Fibroblast of villous mesenchyme (primary cell): ENCODE data around the gene IFFO2. TPM values are rescaled to one million over a fixed set of nuclear protein-coding genes. Genes with fewer than 3 reads are reported as not detected.

Source experiments
- DNase-seq: peaks from one replicate; pipeline ENCODE4 v3.0.0-alpha.2; 2010; ENCODE audit warnings: low read depth
- H3K4me3 ChIP-seq: 2 replicates; pipeline ENCODE4 v1.5.1; 2011; ENCODE audit warnings: low read depth, mild to moderate bottlenecking, low read length
- CTCF ChIP-seq: IDR thresholded peaks from 2 replicates; pipeline ENCODE4 v1.5.1; 2012; ENCODE audit warnings: low read depth, mild to moderate bottlenecking, low read length; ENCODE audit not compliant: insufficient read depth
- total RNA-seq: library from RNA; depleted of rRNA; stranded (reverse); fragments of >200 nt; gene quantifications from 2 replicates; pipeline ENCODE4 v1.2.3, GENCODE V29; 2012

The IFFO2 gene
- total RNA-seq, 1 donor, result 11.2 TPM

DNA sequence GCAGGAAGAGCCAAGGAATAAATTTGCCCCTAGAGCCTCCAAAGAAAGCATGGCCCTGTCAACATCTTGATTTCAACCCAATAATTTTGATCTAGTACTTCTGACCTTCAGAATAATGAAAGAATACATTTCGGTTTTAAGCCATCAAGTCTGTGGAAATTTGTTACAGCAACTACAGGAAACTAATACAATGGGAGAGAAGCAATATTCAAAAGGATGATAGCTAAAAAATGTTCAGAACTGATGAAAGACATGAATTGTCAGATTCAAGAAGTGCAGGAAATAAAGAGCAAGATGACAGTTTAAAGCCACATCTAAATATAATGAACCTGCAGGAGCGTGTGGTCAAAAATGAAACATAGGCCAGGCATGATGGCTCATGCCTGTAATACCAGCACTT, 24.8 kb upstream of the IFFO2 start:
- no peak overlapping the region for H3K4me3 ChIP-seq
- no peak for TF ChIP-seq CTCF
- no peak for DNase-seq

DNA sequence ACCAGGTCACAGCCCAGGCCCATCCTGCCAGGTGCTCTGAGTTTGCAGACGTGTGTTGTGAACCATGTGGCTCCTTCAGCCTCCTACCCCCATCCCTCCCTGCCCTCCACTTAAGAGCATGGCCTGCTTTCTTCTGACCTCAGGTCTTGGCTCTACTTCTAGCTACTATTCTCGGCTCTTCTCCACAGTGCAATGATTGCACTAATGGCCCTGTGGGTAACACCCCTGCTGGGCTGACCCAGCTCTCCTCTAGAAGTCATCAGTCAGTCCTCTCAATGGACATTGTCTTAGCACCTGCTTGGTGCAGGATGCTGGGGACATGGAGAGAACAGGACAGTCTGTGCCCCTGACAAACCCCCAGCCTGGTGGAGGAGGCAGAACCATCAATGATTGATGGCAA, 22.2 kb upstream of the IFFO2 start:
- TF ChIP-seq CTCF, result no peak
- DNase-seq, result no peak

DNA sequence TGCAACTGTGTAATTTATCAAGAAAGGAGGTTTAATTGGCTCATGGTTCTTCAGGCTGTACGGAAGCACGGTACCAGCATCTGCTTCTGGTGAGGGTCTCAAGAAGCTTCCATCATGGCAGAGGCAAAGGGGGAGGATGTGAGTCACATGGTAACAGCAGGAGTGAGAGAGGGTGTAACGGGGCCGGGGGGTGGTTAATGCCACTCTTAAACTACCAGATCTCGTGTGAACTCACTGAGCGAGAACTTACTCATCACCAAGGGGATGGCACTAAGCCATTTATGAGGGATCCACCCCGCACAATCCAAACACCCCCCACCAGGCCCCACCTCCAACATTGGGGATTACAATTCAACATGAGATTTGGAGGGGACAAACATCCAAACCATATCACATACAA, 21.0 kb upstream of the IFFO2 start:
- no peak for DNase-seq
- no peak overlapping the region for H3K4me3 ChIP-seq
- no peak for TF ChIP-seq CTCF

More for the DNA sequence above, 22.2 kb upstream of the IFFO2 start:
- H3K4me3 ChIP-seq, result no peak overlapping the region

DNA sequence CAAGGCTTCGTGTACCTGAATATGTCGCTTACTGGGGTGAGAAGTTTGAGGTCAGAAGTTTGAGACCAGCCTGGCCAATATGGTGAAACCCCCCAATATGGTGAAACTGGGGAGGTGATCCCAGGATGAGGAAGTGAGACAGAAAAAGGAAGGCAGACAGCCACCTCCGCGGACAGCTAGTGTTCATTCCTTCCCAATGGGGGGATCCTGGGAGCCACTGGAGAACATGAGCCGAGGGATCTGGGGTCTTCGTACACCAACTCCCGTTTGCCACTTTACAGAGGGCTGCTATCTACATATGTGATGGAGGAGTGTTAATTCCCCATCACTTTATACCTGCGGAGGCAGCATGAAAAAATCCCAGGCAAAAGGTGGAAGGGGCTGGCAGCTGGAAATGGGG, 19.6 kb upstream of the IFFO2 start:
- no peak overlapping the region for H3K4me3 ChIP-seq
- no peak for DNase-seq
- no peak for TF ChIP-seq CTCF

DNA sequence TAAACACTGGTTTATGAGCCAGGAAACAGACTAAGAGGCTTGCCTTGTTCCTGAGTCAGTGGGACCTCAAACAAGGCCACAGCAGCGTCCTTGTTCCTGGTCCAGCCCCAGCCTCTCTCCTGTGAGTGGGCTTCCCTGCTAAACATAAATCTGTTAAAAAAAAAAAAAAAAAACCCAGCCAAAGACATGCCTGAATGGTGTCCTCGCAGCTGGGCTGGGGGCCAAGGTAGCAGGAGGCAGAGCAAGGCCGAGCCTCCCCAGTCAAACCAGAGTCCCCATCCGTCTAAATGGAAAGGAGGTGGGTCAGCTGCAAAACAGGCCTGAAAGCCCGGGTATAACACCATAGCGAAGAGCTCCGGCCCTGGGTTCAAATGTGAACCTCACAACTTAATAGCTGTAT, 18.1 kb upstream of the IFFO2 start:
- H3K4me3 ChIP-seq, result no peak overlapping the region
- no peak for DNase-seq
- no peak for TF ChIP-seq CTCF

DNA sequence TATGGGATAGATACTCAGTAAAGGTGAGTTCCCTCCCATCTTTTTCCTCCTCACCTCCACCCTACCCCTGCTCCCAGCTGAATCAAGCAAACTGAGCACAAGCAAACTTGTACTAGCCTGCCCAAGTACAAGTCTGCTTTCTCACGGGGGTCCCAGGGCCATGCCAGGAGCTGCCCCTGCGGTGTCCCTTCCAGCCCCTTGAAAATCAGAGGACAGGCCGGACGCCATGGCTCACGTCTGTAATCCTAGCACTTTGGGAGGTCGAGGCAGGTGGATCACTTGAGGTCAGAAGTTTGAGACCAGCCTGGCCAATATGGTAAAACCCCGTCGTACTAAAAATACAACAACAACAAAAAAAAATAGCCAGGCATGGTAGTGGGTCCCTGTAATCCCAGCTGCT, 17.5 kb upstream of the IFFO2 start:
- no peak for TF ChIP-seq CTCF
- no peak for DNase-seq
- H3K4me3 ChIP-seq, result no peak overlapping the region

DNA sequence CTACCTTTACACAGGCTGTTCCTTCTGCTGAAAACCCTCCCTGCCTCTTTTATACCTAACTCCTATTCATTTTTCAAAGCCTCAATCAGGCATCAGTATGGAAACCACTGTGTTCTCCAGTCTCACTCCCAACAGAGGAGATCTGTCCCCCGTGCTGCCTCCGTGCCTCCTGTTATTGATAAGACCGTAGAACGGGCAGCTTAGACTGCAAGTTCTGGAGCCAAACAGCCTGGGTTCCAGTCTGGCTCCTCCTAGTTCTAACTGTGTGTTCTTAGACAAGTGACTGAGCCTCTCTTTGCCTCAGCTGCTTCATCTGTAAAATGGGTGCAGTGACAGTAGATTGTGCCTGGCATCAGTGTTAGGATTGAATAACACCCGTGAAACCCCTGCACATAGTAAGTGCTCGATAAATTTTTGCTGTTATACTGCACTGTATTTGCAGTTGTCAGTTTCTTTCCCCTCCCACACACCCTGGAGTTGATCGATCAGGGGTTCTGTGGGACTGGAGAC, 17.0 kb upstream of the IFFO2 start:
- H3K4me3 ChIP-seq, result no peak overlapping the region
- TF ChIP-seq CTCF, result no peak
- DNase-seq, result no peak
